ENCODE results near the gene KMT2C.

The KMT2C gene

GRCh38 chr7:152180587-152180986 lies 255.2 kb downstream of the KMT2C start:
- DNase-seq, result no peak

DNA sequence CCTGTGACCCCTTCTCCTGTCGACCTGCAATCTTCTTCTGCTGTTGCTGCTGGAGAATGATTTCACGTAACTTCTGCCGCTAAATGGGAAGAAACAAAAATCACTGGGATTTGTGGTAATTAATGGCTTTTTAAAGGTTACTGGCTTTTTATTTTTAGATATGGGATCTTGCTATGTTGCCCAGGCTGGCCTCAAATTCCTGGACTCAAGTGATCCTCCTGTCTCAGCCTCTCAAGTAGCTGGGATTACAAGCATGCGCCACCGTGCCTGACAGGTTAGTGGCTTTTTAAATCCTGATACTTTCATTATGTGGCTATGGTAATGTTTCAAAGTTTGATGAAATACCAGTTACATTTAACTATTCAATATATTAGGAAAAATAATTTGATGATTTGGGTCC lies 255.8 kb downstream of the KMT2C start:
- DNase-seq, result no peak

GRCh38 chr7:152178405-152179058 lies 257.3 kb downstream of the KMT2C start:
- DNase-seq, result no peak

- DNase-seq, result no peak
Observed at GRCh38 chr7:152177681-152178404, 258.0 kb downstream of the KMT2C start.

DNA sequence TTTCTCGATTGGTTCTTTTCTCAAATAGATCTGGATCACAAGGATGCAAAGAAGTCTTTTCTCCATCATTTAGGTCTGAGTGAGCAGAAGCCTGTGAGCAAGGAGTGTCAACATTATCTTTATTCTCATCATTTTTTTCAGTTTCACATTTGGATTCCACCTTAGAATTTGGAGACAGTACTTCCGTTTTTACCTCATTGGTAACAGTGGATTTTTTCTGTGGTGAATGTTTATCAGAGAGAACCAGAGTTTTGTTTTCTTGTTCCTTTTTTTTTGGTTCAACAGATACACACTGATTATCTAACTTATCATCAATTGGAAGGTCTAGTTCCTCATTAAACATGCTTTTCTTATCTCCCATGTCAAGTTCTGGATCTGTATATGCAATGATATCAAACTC lies 259.0 kb downstream of the KMT2C start:
- no peak for DNase-seq

GRCh38 chr7:152173372-152174070 lies 262.3 kb downstream of the KMT2C start:
- no peak for DNase-seq

DNA sequence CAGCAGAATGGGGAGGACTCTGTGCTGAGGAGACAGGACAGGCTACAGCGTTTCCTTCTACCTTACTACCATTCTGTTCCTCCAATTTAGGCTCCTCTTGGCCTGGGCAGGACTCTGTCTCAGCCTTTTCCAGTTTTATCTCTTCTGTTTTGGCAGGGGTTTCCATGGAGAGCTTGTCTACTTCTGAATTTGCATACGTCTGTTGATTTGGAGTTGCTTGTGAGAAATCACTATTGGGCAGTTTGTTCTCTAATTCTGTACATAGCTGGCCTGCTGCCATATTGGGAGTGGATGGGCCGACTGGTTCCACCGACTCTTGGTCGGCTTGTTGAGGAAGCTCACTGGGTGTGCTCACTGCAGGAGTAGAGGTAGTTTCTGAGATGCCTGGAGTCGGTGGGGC lies 273.5 kb downstream of the KMT2C start:
- DNase-seq, result no peak

- DNase-seq, result no peak
Observed at GRCh38 chr7:152161171-152161570, 274.6 kb downstream of the KMT2C start.

DNA sequence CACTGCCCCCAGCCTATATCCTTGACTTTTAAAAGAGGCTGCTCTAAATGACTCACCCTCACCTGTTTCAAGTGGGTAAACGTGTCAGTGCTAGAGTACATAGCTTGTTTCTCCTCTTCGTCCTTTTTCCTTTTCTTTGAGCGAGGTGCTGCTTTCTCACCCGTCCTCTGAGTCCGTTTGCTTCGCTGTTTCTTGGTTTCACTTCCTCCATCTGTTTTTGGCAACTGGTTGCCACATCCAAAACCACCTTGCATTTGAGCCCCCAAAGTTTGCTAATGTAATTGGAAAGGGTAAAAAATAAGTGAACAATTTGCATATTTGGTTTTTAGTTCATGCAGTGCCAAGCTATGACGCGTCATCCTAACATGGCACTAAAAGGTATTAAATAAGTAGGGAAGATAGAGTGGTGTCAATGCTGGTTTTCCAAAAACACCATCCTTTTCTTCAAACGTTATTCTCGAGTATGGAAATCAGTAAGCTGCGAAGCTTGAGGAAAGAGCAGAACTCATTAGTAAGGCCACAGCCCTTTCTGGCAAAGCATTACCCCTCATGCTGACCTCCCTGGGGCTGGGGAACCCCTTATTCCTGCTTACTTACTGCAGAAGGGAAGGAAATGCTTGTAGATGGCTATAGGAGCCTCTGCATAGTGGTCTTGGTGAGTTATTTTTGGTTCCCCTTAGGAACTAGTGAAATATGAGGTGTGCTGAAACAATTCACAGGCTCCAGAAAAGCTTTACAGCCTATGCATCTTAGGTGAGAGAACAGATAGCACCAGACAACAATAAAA lies 276.8 kb downstream of the KMT2C start:
- no peak for DNase-seq

GRCh38 chr7:152152267-152152666 lies 283.5 kb downstream of the KMT2C start:
- DNase-seq, result no peak

- DNase-seq, result no peak
Observed at GRCh38 chr7:152149363-152149762, 286.4 kb downstream of the KMT2C start.

- no peak for DNase-seq
Observed at GRCh38 chr7:152148706-152149105, 287.1 kb downstream of the KMT2C start.

GRCh38 chr7:152145853-152146466 lies 289.8 kb downstream of the KMT2C start:
- DNase-seq, result no peak

DNA sequence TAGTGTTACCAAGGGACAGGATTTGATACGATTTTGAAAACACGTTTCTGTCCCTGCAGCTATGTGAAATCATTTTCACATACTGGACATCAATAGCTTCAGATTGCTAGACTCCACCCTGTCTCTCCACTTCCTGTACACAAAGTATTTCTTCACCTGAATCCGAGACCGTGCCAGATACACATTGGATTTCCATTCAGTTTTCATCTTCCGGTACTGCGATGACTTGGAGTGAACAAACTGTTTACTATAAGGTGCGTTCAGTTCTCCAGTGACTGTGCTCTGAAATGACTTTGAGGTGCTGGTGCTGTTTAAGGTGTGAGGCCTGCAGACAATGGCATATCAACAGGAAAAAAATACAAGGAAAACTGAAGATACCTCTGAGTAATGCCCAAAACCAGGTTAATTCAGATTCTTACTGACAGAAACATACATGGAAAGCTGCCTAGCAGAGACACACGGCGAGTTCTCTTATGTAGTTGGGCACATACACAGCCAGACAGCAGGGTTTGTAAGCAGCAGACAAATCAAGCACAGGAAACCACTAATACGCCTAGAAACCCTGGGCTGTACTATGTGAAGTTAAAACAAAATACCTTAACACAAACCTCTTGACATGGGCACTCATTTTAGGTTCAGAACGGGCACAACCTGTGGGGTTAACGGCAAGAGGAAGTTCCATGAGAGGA lies 291.1 kb downstream of the KMT2C start:
- no peak for DNase-seq

- DNase-seq, result no peak
Observed at GRCh38 chr7:152142976-152143595, 292.7 kb downstream of the KMT2C start.

- no peak for DNase-seq
Observed at GRCh38 chr7:152140560-152140959, 295.2 kb downstream of the KMT2C start.

GRCh38 chr7:152140067-152140466 lies 295.7 kb downstream of the KMT2C start:
- no peak for DNase-seq

GRCh38 chr7:152137476-152138025 lies 298.3 kb downstream of the KMT2C start:
- no peak for DNase-seq

- no peak for DNase-seq
Observed at GRCh38 chr7:152136686-152137085, 299.1 kb downstream of the KMT2C start.

DNA sequence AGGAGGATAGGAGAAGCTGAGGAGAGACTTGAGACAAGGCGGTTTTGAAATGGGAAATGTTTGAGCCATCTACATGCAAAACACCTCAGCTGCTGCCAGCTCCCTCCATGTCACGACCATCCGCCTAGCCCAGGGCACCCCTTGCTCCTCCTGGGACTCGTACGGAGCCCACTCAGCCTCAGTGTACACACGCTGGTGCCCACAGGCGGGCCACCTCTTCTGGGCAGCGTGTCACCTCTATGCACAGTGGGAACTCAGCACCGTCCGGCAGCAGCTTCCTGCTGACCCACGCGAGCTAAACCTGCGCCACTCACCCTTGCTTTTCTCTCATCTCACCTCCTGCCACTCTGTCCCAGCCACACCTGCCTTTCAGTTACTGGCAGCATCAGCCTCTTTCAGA lies 302.0 kb downstream of the KMT2C start:
- DNase-seq, result no peak

DNA sequence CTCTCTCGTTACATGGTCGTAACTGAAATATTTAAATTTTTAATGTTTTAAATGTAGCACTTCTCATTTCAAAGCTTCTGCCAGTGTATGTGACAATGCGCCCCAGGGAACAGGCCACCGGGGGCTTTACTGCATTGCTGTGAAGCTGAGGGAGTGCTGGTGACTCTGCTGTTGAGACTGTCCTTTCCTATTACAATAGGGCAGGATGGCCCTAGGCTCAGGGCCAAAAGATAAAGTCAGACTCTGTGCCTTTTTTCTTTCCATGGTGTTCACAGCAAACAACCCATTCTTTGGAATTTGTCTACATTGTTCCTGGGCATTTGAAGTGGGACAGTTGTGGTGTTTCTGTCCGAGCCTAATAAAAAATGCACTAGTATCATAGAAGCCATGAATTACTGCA lies 303.0 kb downstream of the KMT2C start:
- DNase-seq, result no peak
